NCI-H1930 (cell line): Measurements from ENCODE around the gene ARHGAP23.
"Not testable (repeated sequence)": the region's sequence is repeated elsewhere in the genome, so short reads cannot be mapped to it uniquely, and the experiment has no call there.

ENCODE experiments used
- DNase-seq, 2 experiments: peaks; one replicate each; lab custom pipeline; 2025; lab: John Stamatoyannopoulos, UW

Gene ARHGAP23

DNA sequence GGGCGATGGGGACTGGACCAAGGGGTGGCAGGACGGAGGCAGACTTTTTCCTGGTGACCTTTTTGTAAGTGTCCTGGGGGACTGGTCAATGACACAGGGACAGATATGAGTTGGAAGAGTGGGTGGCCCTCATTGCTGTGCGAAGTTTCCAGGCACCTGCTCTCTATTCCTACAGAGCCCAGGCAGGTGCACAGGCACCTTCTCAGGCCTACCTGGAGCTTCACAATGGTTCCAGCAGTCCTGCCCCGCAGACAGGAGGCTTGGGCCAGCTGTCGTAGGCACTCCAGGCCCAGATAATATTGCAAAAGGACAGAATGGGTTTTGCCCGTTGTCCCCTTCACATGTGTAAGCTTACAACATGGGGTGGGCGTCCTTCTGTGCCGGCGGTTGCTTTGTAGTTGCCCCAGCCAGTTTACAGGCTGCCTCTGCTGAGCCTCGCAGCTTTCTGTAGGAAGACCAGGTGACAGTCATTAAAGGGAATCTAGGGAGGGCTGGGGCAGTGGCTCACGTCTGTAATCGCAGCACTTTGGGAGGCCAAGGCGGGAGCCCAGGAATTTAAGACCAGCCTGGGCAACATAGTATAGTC is 84.3 kb downstream of the ARHGAP23 start:
- no peak for DNase-seq

DNA sequence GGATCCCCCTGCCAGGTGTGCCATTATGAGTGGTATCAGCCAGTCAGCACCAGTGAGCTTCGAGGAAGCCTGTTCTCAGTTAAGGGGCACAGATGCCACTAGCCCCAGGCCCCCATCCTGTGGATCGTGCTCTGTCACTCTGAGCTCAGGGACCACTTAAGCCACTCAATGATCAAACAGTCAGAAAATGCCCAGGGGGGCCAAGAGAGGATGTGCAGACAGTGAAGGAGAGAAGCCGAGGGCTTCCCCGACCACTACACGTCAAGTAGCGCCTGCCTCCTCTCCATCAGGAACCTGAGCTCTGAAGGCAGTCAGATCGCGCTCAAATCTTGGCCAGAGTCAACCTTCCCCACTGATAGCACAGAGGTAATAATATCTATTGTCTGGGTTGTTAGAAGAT is 98.3 kb downstream of the ARHGAP23 start:
- DNase-seq, result not testable (repeated sequence)

DNA sequence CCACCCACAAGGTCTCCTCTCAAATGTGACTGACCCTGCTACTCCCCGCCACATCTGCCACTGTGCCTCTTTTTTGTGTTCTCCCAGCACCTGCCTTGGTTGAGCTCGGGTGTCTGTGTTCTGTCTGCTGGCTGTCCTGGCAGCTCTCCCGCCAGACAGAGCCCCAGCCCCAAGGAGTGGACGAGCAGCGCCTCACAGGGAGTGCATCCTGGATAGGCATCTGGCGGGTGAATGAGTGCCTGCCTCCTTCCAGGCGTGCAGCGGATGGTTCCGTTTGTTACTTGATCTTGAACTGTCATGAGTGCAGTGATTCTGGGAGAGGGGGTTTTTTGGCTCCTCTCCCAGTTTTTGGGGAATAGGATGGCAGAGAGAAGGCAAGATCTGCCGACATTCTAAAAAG is 99.9 kb downstream of the ARHGAP23 start:
- not testable (repeated sequence) for DNase-seq

DNA sequence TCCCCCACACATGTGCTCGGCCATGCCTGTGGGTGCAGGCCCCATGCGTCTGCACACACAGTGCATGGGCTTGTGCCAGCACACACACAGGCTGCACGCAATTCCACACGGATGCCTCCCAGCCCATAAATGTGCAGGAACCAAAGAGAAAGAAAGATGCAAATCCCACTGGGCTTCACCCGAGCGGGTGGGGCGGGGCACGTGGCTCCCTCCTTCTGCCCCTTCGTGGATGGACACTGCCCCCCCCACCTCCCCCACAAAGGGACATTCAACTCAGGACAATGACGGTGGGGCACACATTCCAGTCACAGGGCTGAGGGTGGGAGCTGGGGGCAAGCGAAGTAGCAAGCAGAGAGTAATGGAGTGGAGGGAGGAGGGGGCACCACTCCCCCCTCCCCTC is 102.6 kb downstream of the ARHGAP23 start:
- not testable (repeated sequence) for DNase-seq

DNA sequence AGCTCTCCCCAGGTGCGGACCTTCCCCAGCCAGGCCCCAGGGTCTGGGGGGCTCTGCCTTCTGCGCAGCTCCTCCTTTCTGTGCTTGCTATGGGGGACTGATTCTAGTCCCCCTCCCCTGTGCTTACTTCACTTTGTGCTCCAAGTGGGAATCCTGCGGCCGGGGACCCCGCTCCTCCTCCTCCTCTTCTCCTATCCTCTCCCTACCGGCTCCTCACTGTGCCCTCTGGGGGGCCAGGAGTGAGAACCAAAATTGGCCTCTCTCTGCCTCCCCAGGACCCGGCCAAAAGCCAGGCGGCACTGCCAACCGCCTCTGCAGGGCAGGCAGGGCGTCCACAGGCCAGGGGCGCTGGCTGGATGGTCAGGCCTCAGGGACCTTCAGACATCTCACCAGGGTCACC is 103.5 kb downstream of the ARHGAP23 start:
- not testable (repeated sequence) for DNase-seq

DNA sequence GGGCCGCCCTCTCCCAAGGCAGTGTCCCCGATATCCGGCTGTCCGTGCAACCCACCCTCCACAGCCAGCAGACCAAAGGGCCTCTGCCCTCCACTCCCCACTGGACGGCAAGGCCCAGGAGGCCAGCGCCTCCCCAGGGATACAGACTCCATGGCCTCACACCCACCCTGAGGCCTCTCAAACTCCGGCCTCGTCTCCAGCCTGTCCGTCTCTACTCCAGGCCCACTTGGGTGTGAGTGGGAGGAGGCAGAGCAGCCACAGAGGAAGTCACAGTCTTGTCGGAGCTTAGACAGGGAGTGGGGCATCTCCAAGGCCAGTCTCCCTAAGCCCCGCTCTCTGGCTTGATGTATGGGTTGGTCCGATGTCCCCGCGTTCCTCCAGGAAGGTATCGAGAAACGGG is 104.2 kb downstream of the ARHGAP23 start:
- no peak for DNase-seq

DNA sequence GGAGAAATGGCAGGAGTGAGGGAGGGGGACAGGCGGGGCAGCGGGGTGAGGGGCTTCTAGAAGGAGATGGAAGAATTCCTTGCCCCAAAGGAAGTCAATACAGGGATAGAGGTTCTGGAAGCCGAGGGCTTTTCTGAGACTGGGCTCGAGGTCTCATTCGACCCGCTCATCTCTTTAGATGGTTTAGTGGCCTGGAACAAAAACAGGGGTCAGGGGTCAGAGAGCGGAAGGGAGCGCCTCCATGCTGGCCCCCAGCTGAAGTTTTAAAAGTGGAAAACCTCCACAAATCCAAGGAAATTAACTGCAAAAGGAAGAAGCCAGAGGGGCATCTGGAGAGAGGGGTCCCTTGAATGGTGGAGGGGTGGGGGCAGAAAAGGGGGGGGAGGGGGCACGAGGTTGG is 105.0 kb downstream of the ARHGAP23 start:
- DNase-seq, result no peak

DNA sequence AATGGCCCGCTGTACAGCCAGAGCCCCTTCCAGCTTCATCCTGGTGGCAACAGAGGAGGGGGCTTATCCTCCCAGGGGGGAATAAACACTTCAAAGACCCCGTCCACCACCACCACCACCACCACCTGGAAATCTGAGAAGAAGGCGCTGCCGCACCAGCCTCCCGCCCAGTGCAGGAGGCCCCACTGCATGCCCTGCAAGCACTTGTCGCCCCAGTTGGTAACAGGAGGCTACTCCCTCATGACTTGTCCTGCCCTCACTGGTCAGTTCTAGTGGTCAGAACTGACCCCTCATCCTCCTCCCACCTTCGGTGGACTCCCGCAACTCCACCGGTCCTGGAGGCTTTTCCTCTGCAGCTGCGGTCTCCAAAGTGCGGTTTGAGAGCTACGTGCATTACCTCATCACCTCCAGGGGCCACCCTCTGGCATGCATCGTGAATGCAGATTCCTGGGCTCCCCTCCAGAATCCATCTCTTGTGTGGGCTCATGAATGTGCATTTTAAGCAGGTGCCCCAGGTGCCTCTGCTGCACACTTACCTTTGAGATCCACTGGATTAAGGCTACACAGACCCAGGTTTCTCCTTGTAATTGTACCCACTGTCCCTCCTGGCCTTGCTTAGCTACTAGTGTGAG is 105.7 kb downstream of the ARHGAP23 start:
- DNase-seq, result no peak

DNA sequence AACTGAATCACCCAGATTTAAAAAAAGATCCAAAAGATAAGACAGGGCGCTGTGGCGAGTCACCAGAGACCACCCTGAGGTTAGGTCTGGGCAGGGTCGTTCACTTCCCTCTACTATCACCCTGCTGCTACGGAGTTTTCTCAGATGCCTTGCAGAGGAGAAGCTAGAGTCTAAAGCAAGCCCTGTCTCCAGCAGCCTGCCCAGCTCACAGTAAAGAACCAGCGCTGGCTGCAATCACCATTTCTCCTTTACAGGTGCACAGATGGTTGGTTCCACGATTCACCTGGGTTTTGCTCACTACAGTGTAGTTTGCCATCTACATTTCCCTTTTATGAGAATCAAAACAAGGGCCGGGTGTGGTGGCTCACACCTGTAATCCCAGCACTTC is 106.2 kb downstream of the ARHGAP23 start:
- DNase-seq, result no peak

DNA sequence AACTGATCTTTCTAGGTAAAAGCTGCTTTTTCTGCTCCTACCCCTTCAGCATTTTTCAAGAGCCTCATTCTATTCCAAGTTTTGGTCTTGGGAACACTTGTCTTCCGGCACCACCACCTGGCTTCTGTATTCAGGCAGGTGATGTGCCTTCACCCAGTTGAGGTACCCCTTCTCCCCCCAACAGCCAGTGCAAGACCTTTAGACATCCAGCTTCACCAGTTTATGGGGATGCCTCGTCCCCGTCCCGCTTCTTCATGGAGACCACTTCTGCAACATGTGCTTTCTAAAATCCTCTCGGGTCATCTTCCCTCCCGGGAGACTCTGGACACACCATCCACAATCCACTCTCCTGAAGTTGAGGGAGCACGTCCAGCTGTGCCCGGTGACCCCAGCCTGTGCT is 107.6 kb downstream of the ARHGAP23 start:
- DNase-seq, result no peak

DNA sequence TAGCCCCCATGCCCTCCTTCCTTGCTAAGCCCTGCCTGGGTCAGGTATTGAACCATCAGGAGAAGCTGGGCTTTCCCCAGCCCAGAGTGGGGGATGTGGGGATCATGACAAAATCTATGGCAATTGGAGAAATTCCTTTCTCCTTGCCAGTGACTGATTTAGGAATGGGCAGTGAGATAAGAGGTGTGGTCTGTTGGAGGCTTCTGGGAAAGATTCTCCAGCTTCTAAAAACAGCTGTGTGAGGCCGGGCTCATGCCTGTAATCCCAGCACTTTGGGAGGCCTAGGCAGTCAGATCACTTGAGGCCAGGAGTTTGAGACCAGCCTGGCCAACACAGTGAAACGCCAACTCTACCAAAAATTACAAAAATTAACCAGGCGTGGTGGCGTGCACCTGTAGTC is 108.4 kb downstream of the ARHGAP23 start:
- no peak for DNase-seq

DNA sequence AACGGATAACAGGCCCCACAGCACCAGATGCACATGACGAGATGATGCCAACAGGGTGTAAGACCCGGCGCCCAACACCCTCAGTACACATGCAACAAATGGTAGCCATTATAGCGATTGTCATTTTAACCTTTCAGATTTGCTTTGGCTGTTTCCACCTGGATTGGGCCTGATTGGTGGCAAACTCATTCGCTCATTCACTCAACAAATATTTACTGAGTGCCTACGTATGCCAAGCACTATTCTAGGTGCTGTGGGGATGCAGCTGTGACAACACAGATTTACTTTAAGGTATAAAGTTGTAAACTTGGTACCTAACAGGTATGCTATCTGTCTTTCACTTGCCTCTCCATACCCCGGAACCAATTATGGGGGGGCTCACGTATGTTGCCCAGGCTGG is 110.6 kb downstream of the ARHGAP23 start:
- peak; percentile 21 to 77 for DNase-seq

DNA sequence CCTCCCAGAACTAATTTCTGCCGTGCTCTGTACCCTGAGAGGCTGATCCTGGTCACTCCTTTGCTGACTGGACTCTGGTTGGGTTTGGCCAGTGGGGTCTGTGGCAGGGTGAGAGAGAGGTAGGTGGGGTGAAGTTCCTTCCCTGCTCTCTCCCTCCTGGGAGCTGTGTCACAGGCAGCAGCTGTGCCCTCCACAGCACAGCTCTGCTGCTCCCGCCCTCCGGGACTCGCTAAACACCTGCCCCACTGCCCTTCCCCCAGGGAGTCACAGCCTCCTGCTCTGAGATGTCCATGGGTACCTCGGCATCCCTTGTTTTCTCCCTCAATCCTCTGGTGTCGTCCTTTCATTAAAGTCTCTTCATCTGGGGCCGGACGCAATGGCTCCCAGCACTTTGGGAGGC is 111.1 kb downstream of the ARHGAP23 start:
- peak; percentile 16 to 35 for DNase-seq

DNA sequence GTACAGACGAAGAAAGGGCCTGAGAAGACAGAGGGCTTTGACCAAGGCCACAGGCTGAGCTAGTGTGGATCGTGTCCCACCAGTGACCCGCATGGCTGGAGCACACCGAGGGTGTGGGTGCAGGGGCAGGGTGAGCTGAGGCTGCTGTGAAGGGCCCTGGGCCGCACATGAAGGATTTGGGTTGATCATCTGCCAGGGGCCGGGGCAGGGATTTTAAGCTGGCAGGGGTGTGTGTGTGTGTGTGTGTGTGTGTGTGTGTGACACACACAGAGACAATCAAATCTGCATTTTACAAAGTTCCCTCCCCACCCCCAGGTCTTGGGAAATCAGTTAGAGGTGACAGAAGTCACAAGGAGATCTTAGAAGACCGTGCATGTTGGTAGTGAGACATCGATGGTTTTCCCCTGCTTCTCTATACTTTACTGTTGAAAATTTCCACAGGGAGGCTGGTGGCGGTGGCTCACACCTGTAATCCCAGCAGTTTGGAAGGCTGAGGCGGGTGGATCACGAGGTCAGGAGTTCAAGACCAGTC is 112.3 kb downstream of the ARHGAP23 start:
- DNase-seq, result no peak

DNA sequence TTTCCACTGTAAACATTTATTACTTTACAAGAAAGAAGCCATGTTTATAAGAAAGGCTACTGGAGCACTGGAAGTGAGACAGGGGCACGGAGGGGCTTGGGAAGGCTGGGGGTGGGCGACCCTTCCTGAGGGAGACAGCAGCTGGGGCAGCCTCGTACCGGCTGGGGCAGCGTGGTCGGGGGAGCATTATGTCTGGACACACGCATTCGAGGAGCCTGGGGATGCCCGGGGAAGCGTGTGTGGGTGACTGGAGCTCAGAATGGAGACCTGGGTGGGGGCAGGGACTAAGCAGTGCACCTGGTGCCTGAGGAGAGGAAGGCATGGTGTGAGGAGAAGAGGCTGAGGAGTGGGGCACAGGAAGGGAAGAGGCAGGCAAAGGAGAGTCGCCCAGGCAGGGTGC is 113.0 kb downstream of the ARHGAP23 start:
- no peak for DNase-seq

DNA sequence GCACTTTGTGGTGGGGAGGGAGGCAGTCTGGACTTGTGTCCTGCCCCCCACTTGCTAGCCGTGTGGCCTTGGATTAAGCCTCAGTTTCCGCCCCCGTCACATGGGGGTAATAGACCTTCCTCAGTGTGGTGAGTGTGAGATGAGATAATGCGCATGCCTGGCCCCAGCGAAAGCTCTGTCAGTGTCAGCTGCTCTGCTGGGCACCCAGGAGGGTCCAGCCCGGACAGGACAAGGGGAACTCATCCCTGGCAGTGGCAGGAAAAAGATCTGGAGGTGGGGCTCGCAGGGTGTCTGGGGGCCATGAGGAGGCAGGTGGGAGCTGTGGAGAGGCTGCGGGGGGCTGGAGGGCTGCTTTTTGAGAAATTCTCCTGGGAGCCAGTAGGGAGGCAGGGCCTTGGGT is 114.0 kb downstream of the ARHGAP23 start:
- no peak for DNase-seq

DNA sequence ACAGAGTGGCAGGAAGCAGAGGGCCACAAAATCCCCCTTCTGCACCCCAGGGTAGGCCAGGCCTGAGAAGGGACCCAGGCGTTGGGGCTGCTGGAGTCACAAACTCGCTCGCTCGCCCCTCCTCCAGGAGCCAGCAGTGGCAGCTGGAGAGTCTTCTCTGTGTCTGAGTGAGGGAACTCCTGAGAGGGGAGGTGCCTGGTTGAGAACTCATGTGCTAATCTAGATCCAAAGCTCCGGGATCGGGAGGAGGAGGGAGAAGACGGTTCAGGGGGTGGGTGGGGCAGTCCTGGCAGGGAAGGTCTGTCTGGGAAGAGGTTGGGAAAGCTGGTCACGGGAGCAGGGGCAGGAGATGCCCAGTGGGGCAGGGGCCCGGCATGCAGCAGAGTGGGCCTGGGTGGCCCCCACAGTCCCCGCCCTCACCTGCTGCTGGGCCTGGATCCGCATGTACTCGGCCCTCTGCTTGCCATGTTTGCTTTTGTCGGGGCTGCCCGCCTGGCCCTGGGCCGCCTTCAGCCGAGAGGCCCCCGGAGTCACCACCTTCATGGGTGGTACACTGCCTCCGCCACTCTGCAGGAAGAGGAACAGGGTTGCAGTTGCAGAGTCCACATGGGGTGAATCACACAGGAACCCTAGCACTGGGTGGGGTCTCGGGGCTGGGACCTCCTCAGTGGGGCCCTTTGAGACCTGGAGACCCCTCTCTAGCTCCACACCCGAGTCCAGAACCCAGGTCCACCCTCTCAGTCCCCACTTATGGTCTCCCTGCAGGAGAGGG is 115.3 kb downstream of the ARHGAP23 start:
- DNase-seq, result no peak

DNA sequence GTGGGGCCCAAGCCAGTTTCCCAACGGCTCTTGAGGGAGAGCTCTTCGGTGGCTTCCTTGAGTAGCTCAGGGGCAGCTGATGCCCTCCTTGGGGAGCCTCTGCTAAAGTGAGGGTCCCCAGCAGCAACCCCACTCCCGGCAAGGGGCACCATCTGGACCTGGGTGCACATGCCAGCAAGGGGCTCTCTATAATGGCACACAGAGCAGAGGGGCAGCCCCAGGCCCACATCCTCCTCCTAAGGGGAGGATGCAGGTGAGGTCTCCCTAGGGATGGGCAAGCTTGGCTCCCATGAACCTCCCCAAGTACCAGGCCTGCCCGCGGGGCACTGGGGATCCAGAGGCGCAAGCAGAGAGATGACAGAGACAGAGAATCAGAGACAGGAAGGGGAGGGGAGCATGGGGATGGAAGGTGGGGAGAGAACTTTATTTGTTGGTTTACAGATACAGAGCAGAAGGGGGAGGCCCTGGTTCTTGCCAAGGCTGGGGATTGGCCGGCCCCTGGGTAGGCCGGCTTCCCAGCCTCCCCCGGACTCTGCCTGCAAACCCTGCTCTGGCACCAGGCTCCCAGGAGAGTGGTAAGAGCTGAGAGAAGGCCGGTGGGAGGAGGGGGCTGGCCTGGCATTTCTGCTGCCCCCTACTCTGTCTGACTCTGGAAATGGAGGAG is 116.0 kb downstream of the ARHGAP23 start:
- no peak for DNase-seq

DNA sequence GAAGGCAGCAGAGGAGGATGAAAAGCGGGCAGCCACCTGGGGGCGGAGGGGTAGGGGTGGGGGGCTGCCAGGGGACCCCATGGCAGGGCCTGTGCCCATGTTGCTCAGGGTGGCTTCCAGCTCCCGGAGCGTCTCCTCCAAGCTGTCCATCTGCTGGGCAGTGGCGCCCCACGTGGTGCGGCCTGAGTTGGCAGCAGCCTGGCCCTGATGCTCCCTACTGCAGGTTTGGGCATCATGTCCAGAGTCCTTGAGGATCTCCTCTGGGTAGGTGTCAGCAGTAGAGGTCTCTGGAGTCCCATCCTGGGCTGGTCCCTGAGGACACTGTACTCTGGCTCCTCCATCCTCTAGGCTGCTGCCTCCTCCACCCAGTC is 116.6 kb downstream of the ARHGAP23 start:
- no peak for DNase-seq

DNA sequence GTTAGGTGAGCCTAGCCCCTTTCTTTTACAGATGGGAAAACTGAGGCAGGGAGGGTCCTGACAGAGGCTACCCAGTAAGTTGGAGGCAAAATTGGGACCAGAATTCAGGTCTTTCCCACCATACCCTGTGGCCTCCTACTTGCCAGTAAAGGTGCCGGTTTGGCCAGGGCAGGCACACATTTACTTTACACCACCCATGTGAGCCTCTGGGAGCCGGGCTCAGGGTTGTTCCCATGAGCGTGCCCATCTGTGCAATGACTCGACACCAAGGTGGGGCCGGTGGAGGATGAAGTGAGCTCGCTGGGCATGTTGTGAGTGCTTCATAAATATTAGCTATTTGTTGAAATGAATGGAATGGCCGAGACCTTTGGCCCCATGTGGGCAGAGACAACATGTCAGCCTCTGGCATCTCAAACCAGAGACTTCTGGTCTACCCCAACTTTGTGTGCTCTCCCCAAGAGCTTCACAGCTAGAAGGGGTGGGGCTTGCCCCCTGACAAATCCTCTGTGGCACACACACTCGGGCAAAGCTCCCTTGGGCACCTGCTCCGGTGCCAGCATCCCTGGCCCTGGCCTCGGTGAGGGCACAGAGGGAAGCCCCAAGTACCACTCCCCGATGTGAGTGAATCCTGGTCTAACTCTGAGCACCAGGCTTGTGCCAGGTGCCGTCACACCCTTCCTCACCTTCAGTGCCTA is 117.4 kb downstream of the ARHGAP23 start:
- DNase-seq, result no peak

DNA sequence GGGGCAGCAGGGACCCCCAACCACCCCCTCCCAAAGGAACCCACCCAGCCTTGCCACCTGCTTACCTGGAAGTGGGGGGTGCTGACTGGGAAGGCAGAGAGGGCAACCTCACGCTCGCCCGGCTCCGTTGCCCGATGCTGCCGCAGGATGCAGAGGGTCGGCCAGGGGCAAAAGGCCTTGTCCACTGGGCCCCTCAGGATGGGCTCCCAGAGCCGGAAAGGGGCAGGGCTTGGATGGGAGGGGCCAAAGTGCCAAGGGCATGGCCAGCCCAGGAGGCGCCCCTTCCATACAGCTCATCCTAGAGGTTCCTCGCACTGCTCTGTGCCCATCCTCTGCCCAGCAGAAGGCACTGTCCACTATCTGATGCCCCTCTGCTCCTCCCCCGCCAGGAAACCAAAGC is 118.1 kb downstream of the ARHGAP23 start:
- DNase-seq, result no peak

DNA sequence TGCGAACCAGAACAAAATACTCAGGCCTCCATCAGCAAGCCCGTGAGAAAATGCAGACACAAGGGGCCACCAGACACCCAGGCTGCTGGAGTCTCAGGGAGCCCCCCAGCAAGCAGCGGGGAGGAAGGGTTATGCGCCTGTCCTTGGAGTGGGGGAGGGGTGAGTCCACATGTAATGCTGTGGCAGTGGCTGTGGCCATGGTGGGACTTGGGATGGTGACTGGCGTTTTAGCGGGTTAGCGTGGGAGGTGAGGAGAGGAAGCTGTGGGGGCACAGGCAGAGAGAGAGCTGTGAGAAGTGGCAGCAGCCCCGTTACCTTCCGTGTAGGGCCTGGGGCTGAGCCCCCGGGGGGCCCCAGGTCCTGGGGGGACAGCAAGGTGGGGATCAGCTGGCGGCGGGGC is 119.2 kb downstream of the ARHGAP23 start:
- DNase-seq, result no peak
